ENCODE measurements around the gene HOXA9.

- TF ChIP-seq USF2 (IDR thresholded peaks at IDR 0.05; ENCODE audit: borderline replicate concordance, low read depth, low read length) = no peak
- TF ChIP-seq FOXJ3 (CRISPR knock-in tag; IDR thresholded peaks at IDR 0.05) = no peak
- no peak for TF ChIP-seq ELF1 (IDR thresholded peaks at IDR 0.05)
- TF ChIP-seq RAD21 (IDR thresholded peaks at IDR 0.05; ENCODE audit: low read length) = no peak
- TF ChIP-seq, protein P1, sequence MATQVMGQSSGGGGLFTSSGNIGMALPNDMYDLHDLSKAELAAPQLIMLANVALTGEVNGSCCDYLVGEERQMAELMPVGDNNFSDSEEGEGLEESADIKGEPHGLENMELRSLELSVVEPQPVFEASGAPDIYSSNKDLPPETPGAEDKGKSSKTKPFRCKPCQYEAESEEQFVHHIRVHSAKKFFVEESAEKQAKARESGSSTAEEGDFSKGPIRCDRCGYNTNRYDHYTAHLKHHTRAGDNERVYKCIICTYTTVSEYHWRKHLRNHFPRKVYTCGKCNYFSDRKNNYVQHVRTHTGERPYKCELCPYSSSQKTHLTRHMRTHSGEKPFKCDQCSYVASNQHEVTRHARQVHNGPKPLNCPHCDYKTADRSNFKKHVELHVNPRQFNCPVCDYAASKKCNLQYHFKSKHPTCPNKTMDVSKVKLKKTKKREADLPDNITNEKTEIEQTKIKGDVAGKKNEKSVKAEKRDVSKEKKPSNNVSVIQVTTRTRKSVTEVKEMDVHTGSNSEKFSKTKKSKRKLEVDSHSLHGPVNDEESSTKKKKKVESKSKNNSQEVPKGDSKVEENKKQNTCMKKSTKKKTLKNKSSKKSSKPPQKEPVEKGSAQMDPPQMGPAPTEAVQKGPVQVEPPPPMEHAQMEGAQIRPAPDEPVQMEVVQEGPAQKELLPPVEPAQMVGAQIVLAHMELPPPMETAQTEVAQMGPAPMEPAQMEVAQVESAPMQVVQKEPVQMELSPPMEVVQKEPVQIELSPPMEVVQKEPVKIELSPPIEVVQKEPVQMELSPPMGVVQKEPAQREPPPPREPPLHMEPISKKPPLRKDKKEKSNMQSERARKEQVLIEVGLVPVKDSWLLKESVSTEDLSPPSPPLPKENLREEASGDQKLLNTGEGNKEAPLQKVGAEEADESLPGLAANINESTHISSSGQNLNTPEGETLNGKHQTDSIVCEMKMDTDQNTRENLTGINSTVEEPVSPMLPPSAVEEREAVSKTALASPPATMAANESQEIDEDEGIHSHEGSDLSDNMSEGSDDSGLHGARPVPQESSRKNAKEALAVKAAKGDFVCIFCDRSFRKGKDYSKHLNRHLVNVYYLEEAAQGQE (IDR thresholded peaks at IDR 0.05; ENCODE audit: low read depth, low read length) = no peak
- no peak for TF ChIP-seq CTCF (IDR thresholded peaks at IDR 0.05)
Observed at GRCh38 chr7:27151341-27151930, 13.9 kb downstream of the HOXA9 start.
